ENCODE measurements around the gene MAMLD1.

Gene MAMLD1

DNA sequence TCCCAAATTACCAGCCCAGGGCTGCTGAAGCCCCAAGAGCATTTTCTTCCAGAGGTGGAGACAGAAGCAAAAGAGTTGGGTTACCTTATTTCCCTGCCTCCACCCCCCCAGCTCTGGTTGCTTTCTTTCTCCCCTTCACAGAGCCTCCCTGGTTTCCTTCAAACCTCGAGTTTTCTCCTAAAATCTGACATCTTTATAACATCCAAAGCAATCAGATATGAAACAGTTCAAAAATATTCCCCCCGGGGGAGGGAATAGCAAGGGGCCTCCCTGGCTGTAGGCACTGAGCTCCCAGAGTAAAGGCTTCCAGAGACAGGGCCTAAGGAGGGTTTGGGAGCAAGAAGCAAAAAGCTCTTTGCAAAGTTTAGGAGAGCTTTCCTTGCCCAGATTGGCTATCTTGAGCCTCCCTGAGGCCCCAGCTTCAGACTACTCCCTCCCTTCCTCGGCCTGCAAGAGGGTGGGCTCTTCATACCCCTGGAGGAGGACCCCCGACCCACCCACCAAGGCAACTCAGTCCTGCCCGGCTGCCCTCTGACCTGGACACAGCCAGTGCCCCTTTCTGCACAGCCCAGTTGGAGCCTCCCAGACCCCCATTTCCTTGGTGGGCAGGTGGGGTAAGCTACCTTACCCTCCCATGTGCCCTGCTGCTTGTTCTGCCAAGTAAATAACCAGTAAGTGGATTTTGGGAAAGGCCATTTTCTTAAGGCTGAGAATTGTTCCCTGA is 7.6 kb downstream of the MAMLD1 start:
- H2BK15ac ChIP-seq (ENCODE audit: low read depth, poor library complexity, severe bottlenecking): no peak overlapping the region
- DNase-seq: peak; percentile 3
- no peak overlapping the region for H2BK12ac ChIP-seq (ENCODE audit: low read length in 2 of 2)
- no peak overlapping the region for H2BK120ac ChIP-seq (ENCODE audit: low read depth, low read length)
- no peak overlapping the region for H4K91ac ChIP-seq (ENCODE audit: low read length)
- no peak overlapping the region for H3K23ac ChIP-seq (ENCODE audit: low read length in 2 of 2)
- no peak overlapping the region for H3K4me2 ChIP-seq (ENCODE audit: low read length, poor library complexity, severe bottlenecking)
- H2BK5ac ChIP-seq (ENCODE audit: low read depth, low read length, poor library complexity, severe bottlenecking): no peak overlapping the region
- WGBS: 63% methylated on average over 3 of the region's 5 CpGs
- H3K9ac ChIP-seq (ENCODE audit: low read length): no peak overlapping the region
- H3K9me3 ChIP-seq (ENCODE audit: control insufficient read depth, low read length): peaks cover 6% of the 10 kb centered on the region
- no peak overlapping the region for H4K8ac ChIP-seq (ENCODE audit: low read length)
- H3K18ac ChIP-seq (ENCODE audit: low read depth in 1 of 2, low read length in 2 of 2): no peak overlapping the region
- H3K14ac ChIP-seq (ENCODE audit: low read length in 2 of 2): no peak overlapping the region
- H3K4ac ChIP-seq (ENCODE audit: low read depth in 1 of 2, low read length in 2 of 2): no peak overlapping the region
- H3K36me3 ChIP-seq (ENCODE audit: control insufficient read depth in 1 of 2, insufficient read depth in 2 of 2, low read depth in 1 of 2, low read length in 2 of 2): no peaks in the 10 kb centered on the region
- H3K27me3 ChIP-seq (ENCODE audit: control insufficient read depth in 1 of 2, insufficient read depth in 1 of 2, low read length in 2 of 2): peaks cover 0 to 14% of the 10 kb centered on the region in 2 experiments
- H3K4me3 ChIP-seq (ENCODE audit: insufficient read depth in 1 of 2, low read depth in 1 of 2, low read length in 2 of 2): no peak overlapping the region
- no peak overlapping the region for H2AK5ac ChIP-seq (ENCODE audit: low read length, severe bottlenecking)
- H3K4me1 ChIP-seq (ENCODE audit: control insufficient read depth, insufficient read depth, low read depth, low read length): no peaks in the 10 kb centered on the region
- no peak overlapping the region for H2AFZ ChIP-seq (ENCODE audit: low read depth, low read length)
- peaks cover 8% of the 10 kb centered on the region for H3K79me1 ChIP-seq (replicated peaks; ENCODE audit: low read length, poor library complexity, severe bottlenecking)
- no peak overlapping the region for H3K27ac ChIP-seq (ENCODE audit: low read length, poor library complexity, severe bottlenecking)

DNA sequence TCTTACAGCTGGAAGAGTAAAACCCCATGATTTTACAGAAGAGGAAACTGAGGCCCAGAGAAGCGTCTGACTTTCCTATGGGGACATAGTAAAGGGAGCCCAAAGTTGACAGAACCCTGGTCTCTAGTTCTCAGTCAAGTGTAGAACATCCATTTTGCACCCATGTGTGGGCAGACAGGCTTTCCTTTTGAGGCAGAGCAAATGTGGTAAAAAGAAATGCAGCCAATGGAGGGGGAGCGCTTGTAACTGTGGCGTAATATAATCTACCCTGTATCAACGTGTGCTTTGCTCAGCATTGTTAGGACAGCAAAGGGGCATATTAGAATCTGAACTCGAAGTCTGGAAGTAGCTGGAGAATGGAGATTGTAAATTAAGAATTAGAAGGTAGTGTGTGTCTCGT is 8.8 kb downstream of the MAMLD1 start:
- H3K4ac ChIP-seq (ENCODE audit: low read depth in 1 of 2, low read length in 2 of 2): no peak overlapping the region
- no peak overlapping the region for H2AFZ ChIP-seq (ENCODE audit: low read depth, low read length)
- H3K79me1 ChIP-seq (replicated peaks; ENCODE audit: low read length, poor library complexity, severe bottlenecking): peaks cover 10% of the 10 kb centered on the region
- H3K9ac ChIP-seq (ENCODE audit: low read length): no peak overlapping the region
- H3K14ac ChIP-seq (ENCODE audit: low read length in 2 of 2): no peak overlapping the region
- no peak overlapping the region for H3K27ac ChIP-seq (ENCODE audit: low read length, poor library complexity, severe bottlenecking)
- no peak overlapping the region for H3K23ac ChIP-seq (ENCODE audit: low read length in 2 of 2)
- H2BK120ac ChIP-seq (ENCODE audit: low read depth, low read length): no peak overlapping the region
- no peak overlapping the region for H3K4me3 ChIP-seq (ENCODE audit: insufficient read depth in 1 of 2, low read depth in 1 of 2, low read length in 2 of 2)
- H3K36me3 ChIP-seq (ENCODE audit: control insufficient read depth in 1 of 2, insufficient read depth in 2 of 2, low read depth in 1 of 2, low read length in 2 of 2): no peaks in the 10 kb centered on the region
- H3K27me3 ChIP-seq (ENCODE audit: control insufficient read depth in 1 of 2, insufficient read depth in 1 of 2, low read length in 2 of 2): peaks cover 0 to 14% of the 10 kb centered on the region in 2 experiments
- no peak overlapping the region for H4K8ac ChIP-seq (ENCODE audit: low read length)
- no peak overlapping the region for H2BK12ac ChIP-seq (ENCODE audit: low read length in 2 of 2)
- no peak overlapping the region for H3K18ac ChIP-seq (ENCODE audit: low read depth in 1 of 2, low read length in 2 of 2)
- H3K9me3 ChIP-seq (ENCODE audit: control insufficient read depth, low read length): peaks cover 6% of the 10 kb centered on the region
- no peak overlapping the region for H2BK5ac ChIP-seq (ENCODE audit: low read depth, low read length, poor library complexity, severe bottlenecking)
- 91% methylated on average over 6 of the region's 6 CpGs for WGBS
- no peak for DNase-seq
- H2AK5ac ChIP-seq (ENCODE audit: low read length, severe bottlenecking): no peak overlapping the region
- H2BK15ac ChIP-seq (ENCODE audit: low read depth, poor library complexity, severe bottlenecking): no peak overlapping the region
- H3K4me1 ChIP-seq (ENCODE audit: control insufficient read depth, insufficient read depth, low read depth, low read length): peaks cover under 1% of the 10 kb centered on the region
- H4K91ac ChIP-seq (ENCODE audit: low read length): no peak overlapping the region
- H3K4me2 ChIP-seq (ENCODE audit: low read length, poor library complexity, severe bottlenecking): no peak overlapping the region

DNA sequence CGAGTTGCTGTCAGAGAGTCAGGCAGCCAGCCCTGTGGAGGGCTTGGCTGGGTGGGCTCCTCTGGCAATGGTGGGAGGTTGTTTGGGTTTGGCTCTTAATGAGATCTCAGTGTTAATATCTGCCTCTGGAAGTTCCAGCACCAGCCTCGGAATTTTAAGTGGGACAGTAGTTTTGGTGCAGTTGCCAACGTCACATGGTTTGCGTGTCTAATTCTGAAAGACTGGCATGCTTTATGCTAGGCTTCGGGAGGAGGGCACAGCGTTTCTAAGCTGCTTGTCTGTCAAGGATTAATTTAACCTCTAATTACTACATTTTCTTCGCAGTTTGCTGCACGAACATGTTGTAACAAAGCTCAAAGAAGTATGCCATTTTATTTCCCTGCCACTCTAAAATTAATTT is 9.2 kb downstream of the MAMLD1 start:
- H2BK12ac ChIP-seq (ENCODE audit: low read length in 2 of 2): no peak overlapping the region
- no peak overlapping the region for H2BK5ac ChIP-seq (ENCODE audit: low read depth, low read length, poor library complexity, severe bottlenecking)
- no peak overlapping the region for H3K4me2 ChIP-seq (ENCODE audit: low read length, poor library complexity, severe bottlenecking)
- H3K36me3 ChIP-seq (ENCODE audit: control insufficient read depth in 1 of 2, insufficient read depth in 2 of 2, low read depth in 1 of 2, low read length in 2 of 2): no peaks in the 10 kb centered on the region
- peaks cover 10% of the 10 kb centered on the region for H3K79me1 ChIP-seq (replicated peaks; ENCODE audit: low read length, poor library complexity, severe bottlenecking)
- no peak overlapping the region for H2BK120ac ChIP-seq (ENCODE audit: low read depth, low read length)
- no peak overlapping the region for H3K4ac ChIP-seq (ENCODE audit: low read depth in 1 of 2, low read length in 2 of 2)
- no peak overlapping the region for H3K18ac ChIP-seq (ENCODE audit: low read depth in 1 of 2, low read length in 2 of 2)
- no peak overlapping the region for H3K9ac ChIP-seq (ENCODE audit: low read length)
- no peak overlapping the region for H4K8ac ChIP-seq (ENCODE audit: low read length)
- no peak overlapping the region for H2AFZ ChIP-seq (ENCODE audit: low read depth, low read length)
- no peak overlapping the region for H3K4me3 ChIP-seq (ENCODE audit: insufficient read depth in 1 of 2, low read depth in 1 of 2, low read length in 2 of 2)
- no peak overlapping the region for H3K23ac ChIP-seq (ENCODE audit: low read length in 2 of 2)
- no peak overlapping the region for H3K27ac ChIP-seq (ENCODE audit: low read length, poor library complexity, severe bottlenecking)
- H3K9me3 ChIP-seq (ENCODE audit: control insufficient read depth, low read length): peaks cover 6% of the 10 kb centered on the region
- no peak overlapping the region for H2AK5ac ChIP-seq (ENCODE audit: low read length, severe bottlenecking)
- DNase-seq: no peak
- no peak overlapping the region for H4K91ac ChIP-seq (ENCODE audit: low read length)
- no peak overlapping the region for H2BK15ac ChIP-seq (ENCODE audit: low read depth, poor library complexity, severe bottlenecking)
- H3K27me3 ChIP-seq (ENCODE audit: control insufficient read depth in 1 of 2, insufficient read depth in 1 of 2, low read length in 2 of 2): peaks cover 0 to 14% of the 10 kb centered on the region in 2 experiments
- H3K14ac ChIP-seq (ENCODE audit: low read length in 2 of 2): no peak overlapping the region
- 93% methylated on average over 7 of the region's 8 CpGs for WGBS
- H3K4me1 ChIP-seq (ENCODE audit: control insufficient read depth, insufficient read depth, low read depth, low read length): peaks cover 3% of the 10 kb centered on the region

DNA sequence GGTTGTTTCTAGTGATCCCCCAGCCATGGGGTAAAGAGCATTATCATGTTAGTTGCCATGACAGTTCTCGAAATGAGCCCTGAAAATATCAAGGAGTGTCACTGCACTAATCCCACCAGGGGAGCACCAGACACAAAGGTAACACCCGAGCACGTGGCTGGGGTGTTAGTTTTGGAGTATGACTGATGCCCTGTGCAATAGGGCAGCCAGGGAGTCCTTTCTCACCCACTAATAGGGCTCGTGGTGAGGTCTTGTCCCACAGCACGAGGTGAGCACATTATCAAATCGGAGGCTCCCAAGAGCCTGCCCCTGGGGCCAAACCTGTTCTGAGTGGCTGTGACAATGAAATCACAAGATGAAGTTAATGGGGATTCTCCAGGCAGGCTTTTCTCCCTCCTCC is 9.6 kb downstream of the MAMLD1 start:
- no peak overlapping the region for H3K27ac ChIP-seq (ENCODE audit: low read length, poor library complexity, severe bottlenecking)
- H2BK12ac ChIP-seq (ENCODE audit: low read length in 2 of 2): no peak overlapping the region
- H3K27me3 ChIP-seq (ENCODE audit: control insufficient read depth in 1 of 2, insufficient read depth in 1 of 2, low read length in 2 of 2): peaks cover 0 to 14% of the 10 kb centered on the region in 2 experiments
- H2BK5ac ChIP-seq (ENCODE audit: low read depth, low read length, poor library complexity, severe bottlenecking): no peak overlapping the region
- H3K14ac ChIP-seq (ENCODE audit: low read length in 2 of 2): no peak overlapping the region
- H3K4me2 ChIP-seq (ENCODE audit: low read length, poor library complexity, severe bottlenecking): no peak overlapping the region
- no peak overlapping the region for H4K91ac ChIP-seq (ENCODE audit: low read length)
- H2BK120ac ChIP-seq (ENCODE audit: low read depth, low read length): no peak overlapping the region
- no peak overlapping the region for H3K4me3 ChIP-seq (ENCODE audit: insufficient read depth in 1 of 2, low read depth in 1 of 2, low read length in 2 of 2)
- H3K9me3 ChIP-seq (ENCODE audit: control insufficient read depth, low read length): peaks cover 6% of the 10 kb centered on the region
- peaks cover 3% of the 10 kb centered on the region for H3K4me1 ChIP-seq (ENCODE audit: control insufficient read depth, insufficient read depth, low read depth, low read length)
- no peak for DNase-seq
- no peak overlapping the region for H3K9ac ChIP-seq (ENCODE audit: low read length)
- H2BK15ac ChIP-seq (ENCODE audit: low read depth, poor library complexity, severe bottlenecking): no peak overlapping the region
- no peak overlapping the region for H2AFZ ChIP-seq (ENCODE audit: low read depth, low read length)
- no peaks in the 10 kb centered on the region for H3K36me3 ChIP-seq (ENCODE audit: control insufficient read depth in 1 of 2, insufficient read depth in 2 of 2, low read depth in 1 of 2, low read length in 2 of 2)
- WGBS: 72% methylated on average over 3 of the region's 6 CpGs
- H3K18ac ChIP-seq (ENCODE audit: low read depth in 1 of 2, low read length in 2 of 2): no peak overlapping the region
- H2AK5ac ChIP-seq (ENCODE audit: low read length, severe bottlenecking): no peak overlapping the region
- peaks cover 10% of the 10 kb centered on the region for H3K79me1 ChIP-seq (replicated peaks; ENCODE audit: low read length, poor library complexity, severe bottlenecking)
- no peak overlapping the region for H3K4ac ChIP-seq (ENCODE audit: low read depth in 1 of 2, low read length in 2 of 2)
- H4K8ac ChIP-seq (ENCODE audit: low read length): no peak overlapping the region
- H3K23ac ChIP-seq (ENCODE audit: low read length in 2 of 2): no peak overlapping the region
